Subcutaneous abdominal adipose tissue (tissue), 5 donors: ENCODE results near the gene BBS12.

Source experiments
- H3K27ac ChIP-seq: one replicate; pipeline ENCODE4 v1.7.0; 2013; ENCODE audit warnings: low read depth, mild to moderate bottlenecking, inconsistent platforms, low read length, moderate library complexity
- H3K27me3 ChIP-seq, 5 donors: one replicate each; pipeline ENCODE4 v1.7.0; 2013; ENCODE audit warnings: low read length in 5 of 5, inconsistent platforms in 1 of 5; ENCODE audit not compliant: control insufficient read depth in 5 of 5, insufficient read depth in 4 of 5
- H3K36me3 ChIP-seq, 5 donors: one replicate each; pipeline ENCODE4 v1.7.0; 2013; ENCODE audit warnings: low read length in 5 of 5; ENCODE audit not compliant: control insufficient read depth in 5 of 5, insufficient read depth in 5 of 5
- H3K4me1 ChIP-seq, 5 donors: one replicate each; pipeline ENCODE4 v1.7.0; 2013; ENCODE audit warnings: low read length in 5 of 5, mild to moderate bottlenecking in 3 of 5, moderate library complexity in 1 of 5; ENCODE audit not compliant: control insufficient read depth in 5 of 5, insufficient read depth in 5 of 5
- H3K4me3 ChIP-seq, 5 donors: one replicate each; pipeline ENCODE4 v1.7.0; 2013; ENCODE audit warnings: low read length in 5 of 5, low read depth in 1 of 5
- H3K9ac ChIP-seq, 5 donors: one replicate each; pipeline ENCODE4 v1.7.0; 2013; ENCODE audit warnings: low read length in 5 of 5, mild to moderate bottlenecking in 4 of 5, moderate library complexity in 3 of 5
- H3K9me3 ChIP-seq, 5 donors: one replicate each; pipeline ENCODE4 v1.7.0; 2013; ENCODE audit warnings: low read length in 5 of 5; ENCODE audit not compliant: control insufficient read depth in 5 of 5
- donor health status: healthy.
- donor health status: healthy.
- donor health status: healthy.
- donor health status: healthy.
- donor health status: healthy.

BBS12 gene

DNA sequence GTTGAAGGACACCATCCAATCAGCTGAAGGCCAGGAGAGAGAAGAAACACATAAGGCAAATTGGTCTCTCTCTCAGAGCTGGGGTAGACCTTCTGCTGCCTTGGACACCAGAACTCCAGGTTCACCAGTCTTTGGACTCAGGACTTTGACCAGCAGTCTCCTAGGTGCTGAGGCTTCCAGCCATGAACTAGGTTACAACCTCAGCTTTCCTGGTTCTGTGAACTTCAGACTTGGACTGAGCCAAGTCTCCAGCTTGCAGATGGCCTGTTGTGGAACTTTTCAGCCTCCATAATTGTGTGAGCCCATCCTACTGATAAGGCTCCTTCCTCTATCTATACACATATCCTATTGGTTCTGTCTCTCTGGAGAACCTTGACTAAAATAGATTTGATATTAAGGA, 20.6 kb upstream of the BBS12 start:
- no peaks in the 10 kb centered on the region for H3K4me1 ChIP-seq
- H3K9ac ChIP-seq, result no peak overlapping the region
- H3K4me3 ChIP-seq, result no peak overlapping the region
- no peaks in the 10 kb centered on the region for H3K9me3 ChIP-seq
- no peaks in the 10 kb centered on the region for H3K27me3 ChIP-seq
- no peaks in the 10 kb centered on the region for H3K36me3 ChIP-seq
- no peak overlapping the region for H3K27ac ChIP-seq

- no peak overlapping the region for H3K4me3 ChIP-seq
- H3K27ac ChIP-seq, result no peak overlapping the region
- H3K36me3 ChIP-seq, result no peaks in the 10 kb centered on the region
- no peak overlapping the region for H3K9ac ChIP-seq
- no peaks in the 10 kb centered on the region for H3K4me1 ChIP-seq
- no peaks in the 10 kb centered on the region for H3K9me3 ChIP-seq
- no peaks in the 10 kb centered on the region for H3K27me3 ChIP-seq
Measured at GRCh38 chr4:122712782-122713181, 19.7 kb upstream of the BBS12 start.

DNA sequence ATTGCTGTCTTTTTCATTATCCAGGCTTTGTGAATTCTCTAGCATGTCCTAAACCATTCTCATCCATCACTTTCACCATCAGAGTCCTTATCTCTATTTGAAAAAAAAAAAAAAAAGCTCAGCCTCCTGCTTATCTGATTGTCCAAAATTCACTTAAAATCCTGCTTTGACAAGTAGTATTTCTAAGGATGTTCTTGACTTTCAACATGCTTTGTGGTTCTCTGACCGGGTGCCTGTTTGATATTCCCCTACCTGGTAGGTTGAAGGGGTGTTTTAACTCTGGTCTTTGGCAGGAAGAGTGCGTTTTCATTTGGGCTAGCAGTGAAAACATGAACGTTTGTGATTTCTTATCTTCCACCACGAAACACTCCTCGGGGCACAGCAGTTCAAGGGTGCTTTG, 17.3 kb upstream of the BBS12 start:
- Histone ChIP-seq H3K4me3 (no peak overlapping the region), H3K27ac (no peak overlapping the region), H3K4me1 (no peaks in the 10 kb centered on the region), H3K36me3 (no peaks in the 10 kb centered on the region), H3K9me3 (no peaks in the 10 kb centered on the region), H3K27me3 (no peaks in the 10 kb centered on the region), H3K9ac (no peak overlapping the region)

DNA sequence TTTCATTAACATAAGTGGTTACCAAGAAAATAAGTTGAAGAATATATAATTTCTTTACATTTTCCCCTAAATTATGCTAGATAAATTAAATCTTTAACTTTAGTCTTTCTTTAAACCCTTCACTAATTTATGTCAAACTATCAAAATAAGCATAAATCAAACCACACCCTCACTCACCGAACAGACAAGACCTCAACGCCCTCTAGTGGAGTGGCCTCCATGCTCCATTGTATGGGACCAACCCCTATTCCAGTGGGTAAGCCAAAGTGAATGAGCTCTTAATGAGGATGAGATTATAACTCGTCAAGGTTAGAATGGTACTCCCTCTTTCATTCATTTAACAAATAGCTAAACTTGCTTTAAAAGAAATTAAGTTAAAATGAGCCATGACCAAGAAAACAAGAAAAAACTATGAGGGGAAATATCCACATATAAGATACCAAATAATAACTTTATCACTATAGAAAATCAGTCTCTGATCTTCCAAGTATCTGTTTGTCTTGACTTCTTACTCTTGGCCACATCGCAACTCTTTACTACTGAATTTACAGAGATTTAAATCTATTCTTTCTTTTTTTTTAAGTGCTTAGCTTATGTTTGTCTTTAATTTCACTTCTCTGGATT, 15.6 kb upstream of the BBS12 start:
- no peak overlapping the region for H3K4me3 ChIP-seq

GRCh38 chr4:122718281-122718680, 14.2 kb upstream of the BBS12 start:
- H3K4me1 ChIP-seq, result no peaks in the 10 kb centered on the region
- H3K36me3 ChIP-seq, result no peaks in the 10 kb centered on the region
- H3K4me3 ChIP-seq, result no peak overlapping the region
- H3K9ac ChIP-seq, result no peak overlapping the region
- no peak overlapping the region for H3K27ac ChIP-seq
- H3K9me3 ChIP-seq, result no peaks in the 10 kb centered on the region
- H3K27me3 ChIP-seq, result no peaks in the 10 kb centered on the region

More for the DNA sequence above, 15.6 kb upstream of the BBS12 start:
- H3K27ac ChIP-seq, result no peak overlapping the region
- no peaks in the 10 kb centered on the region for H3K4me1 ChIP-seq
- no peaks in the 10 kb centered on the region for H3K27me3 ChIP-seq
- H3K9ac ChIP-seq, result no peak overlapping the region
- H3K36me3 ChIP-seq, result no peaks in the 10 kb centered on the region
- no peaks in the 10 kb centered on the region for H3K9me3 ChIP-seq

GRCh38 chr4:122722256-122722655, 10.2 kb upstream of the BBS12 start:
- Histone ChIP-seq H3K9me3 (no peaks in the 10 kb centered on the region), H3K9ac (no peak overlapping the region), H3K4me1 (no peaks in the 10 kb centered on the region), H3K36me3 (no peaks in the 10 kb centered on the region), H3K27me3 (no peaks in the 10 kb centered on the region), H3K27ac (no peak overlapping the region), H3K4me3 (no peak overlapping the region)

- Histone ChIP-seq H3K27me3 (no peaks in the 10 kb centered on the region), H3K36me3 (no peaks in the 10 kb centered on the region), H3K4me1 (peaks cover 0 to 19% (median 17%) of the 10 kb centered on the region in 5 donors), H3K27ac (no peak overlapping the region), H3K9ac (no peak overlapping the region), H3K4me3 (no peak overlapping the region), H3K9me3 (no peaks in the 10 kb centered on the region)
Measured at GRCh38 chr4:122728856-122729255, 3.6 kb upstream of the BBS12 start.

DNA sequence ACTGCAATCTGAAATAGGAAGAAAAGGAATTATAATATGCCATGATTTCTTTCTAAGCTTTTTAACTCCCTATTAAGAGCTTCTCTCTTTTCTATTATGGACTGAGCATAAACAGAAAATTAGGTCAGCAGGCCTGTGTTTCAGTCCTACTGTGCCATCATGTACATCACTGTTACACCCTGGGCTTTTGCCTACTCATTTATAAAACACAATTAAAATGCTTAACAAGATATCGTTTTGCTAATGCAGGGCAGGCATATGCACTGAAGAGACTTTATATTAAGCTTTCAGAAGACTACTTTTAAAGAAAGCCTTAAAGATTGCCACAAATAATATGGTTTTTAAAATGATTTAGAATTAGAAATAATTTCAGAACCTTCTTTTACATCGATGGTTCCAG, 828 bp upstream of the BBS12 start:
- Histone ChIP-seq H3K27ac (peak overlapping the region; percentile 92), H3K27me3 (no peaks in the 10 kb centered on the region), H3K36me3 (no peaks in the 10 kb centered on the region), H3K9ac (peak overlapping the region in 3 of 5 donors; percentile 64 to 67 (median 66)), H3K4me1 (peaks cover 0 to 19% (median 18%) of the 10 kb centered on the region in 5 donors), H3K4me3 (peak overlapping the region; percentile 28 to 95 (median 90)), H3K9me3 (no peaks in the 10 kb centered on the region)

GRCh38 chr4:122733787-122734120, 1.2 kb downstream of the BBS12 start:
- Histone ChIP-seq H3K9me3 (no peaks in the 10 kb centered on the region), H3K9ac (peak overlapping the region in 3 of 5 donors; percentile 81 to 99 (median 90)), H3K4me3 (peak overlapping the region in 3 of 5 donors; percentile 75 to 91 (median 90)), H3K4me1 (peaks cover 0 to 19% (median 18%) of the 10 kb centered on the region in 5 donors), H3K36me3 (no peaks in the 10 kb centered on the region), H3K27ac (peak overlapping the region; percentile 92), H3K27me3 (no peaks in the 10 kb centered on the region)

GRCh38 chr4:122739174-122739573, 6.7 kb downstream of the BBS12 start:
- Histone ChIP-seq H3K27me3 (no peaks in the 10 kb centered on the region), H3K4me1 (peaks cover 0 to 6% (median 0%) of the 10 kb centered on the region in 5 donors), H3K9ac (no peak overlapping the region), H3K9me3 (no peaks in the 10 kb centered on the region), H3K4me3 (no peak overlapping the region), H3K36me3 (peaks cover 5 to 17% (median 12%) of the 10 kb centered on the region in 5 donors), H3K27ac (no peak overlapping the region)
